GM12801 (cell line): ENCODE data around the gene SFT2D2.

Experiments
- TF ChIP-seq, protein P1 (sequence below): IDR thresholded peaks from one replicate; pipeline ENCODE4 v1.5.1; 2011; ENCODE audit warnings: control low read depth; ENCODE audit not compliant: insufficient read length; ENCODE audit errors: extremely low read depth

SFT2D2 gene

GRCh38 chr1:168300626-168301025 lies 74.8 kb downstream of the SFT2D2 start:
- TF ChIP-seq, protein P1, sequence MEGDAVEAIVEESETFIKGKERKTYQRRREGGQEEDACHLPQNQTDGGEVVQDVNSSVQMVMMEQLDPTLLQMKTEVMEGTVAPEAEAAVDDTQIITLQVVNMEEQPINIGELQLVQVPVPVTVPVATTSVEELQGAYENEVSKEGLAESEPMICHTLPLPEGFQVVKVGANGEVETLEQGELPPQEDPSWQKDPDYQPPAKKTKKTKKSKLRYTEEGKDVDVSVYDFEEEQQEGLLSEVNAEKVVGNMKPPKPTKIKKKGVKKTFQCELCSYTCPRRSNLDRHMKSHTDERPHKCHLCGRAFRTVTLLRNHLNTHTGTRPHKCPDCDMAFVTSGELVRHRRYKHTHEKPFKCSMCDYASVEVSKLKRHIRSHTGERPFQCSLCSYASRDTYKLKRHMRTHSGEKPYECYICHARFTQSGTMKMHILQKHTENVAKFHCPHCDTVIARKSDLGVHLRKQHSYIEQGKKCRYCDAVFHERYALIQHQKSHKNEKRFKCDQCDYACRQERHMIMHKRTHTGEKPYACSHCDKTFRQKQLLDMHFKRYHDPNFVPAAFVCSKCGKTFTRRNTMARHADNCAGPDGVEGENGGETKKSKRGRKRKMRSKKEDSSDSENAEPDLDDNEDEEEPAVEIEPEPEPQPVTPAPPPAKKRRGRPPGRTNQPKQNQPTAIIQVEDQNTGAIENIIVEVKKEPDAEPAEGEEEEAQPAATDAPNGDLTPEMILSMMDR = no peak

DNA sequence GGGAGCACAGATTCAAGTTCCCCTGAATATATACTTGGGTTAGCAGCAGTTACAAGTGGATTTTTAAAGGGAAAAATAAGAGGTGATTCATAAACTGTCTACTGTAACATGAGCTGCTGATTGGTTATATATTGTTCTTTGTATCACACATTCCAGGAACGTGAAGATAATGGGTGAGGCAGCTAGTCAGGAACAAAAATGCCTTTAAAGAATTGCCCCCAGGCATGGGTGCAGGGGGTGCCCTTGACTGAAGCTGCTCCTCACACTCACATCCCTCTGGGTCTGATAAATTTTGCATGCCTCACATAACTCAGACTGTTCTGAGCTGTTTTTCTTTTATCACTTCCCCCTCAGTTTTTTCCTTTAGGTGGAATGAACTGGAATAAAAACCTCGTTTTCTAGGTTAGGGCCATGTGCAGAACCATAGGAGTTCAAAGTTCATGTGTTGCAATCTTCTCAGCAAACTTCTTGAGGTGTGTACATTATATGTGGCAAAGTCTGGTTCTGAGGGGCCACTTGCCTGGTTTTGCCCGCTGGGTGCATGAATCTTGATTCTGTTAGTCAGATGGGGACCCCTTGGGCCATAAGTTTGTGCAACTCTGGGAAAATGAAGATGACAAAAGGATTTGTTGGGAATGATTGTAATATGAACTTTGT lies 76.0 kb downstream of the SFT2D2 start:
- TF ChIP-seq, protein P1 = no peak
